ENCODE results near the gene MYPOP.

- TF ChIP-seq POLR2A (IDR thresholded peaks at IDR 0.05; ENCODE audit: low read length) = no peak
- TF ChIP-seq GATA1 (IDR thresholded peaks at IDR 0.05; ENCODE audit: low read depth, low read length) = no peak
These were observed 16.6 kb downstream of the MYPOP start, which contains the start of gene IRF2BP1 for GRCh38 chr19:45885556-45886426.

Measured in erythroblast (primary cell).